Astrocyte (in vitro differentiated cells and primary cell): ENCODE data around the gene SMIM33. TPM values are rescaled to one million over a fixed set of nuclear protein-coding genes. Genes with fewer than 3 reads are reported as not detected.

Source experiments
- DNase-seq: peaks from one replicate; pipeline ENCODE4 v3.0.0-alpha.2; 2010; ENCODE audit warnings: low read depth
- FAIRE-seq: peaks from 2 replicates; lab custom pipeline; 2011; peaks lifted over from hg19 to GRCh38; lab: Jason Lieb, UNC
- H2AFZ ChIP-seq: 2 replicates; pipeline ENCODE4 v1.6.0; 2012; ENCODE audit warnings: low read depth, low read length, inconsistent platforms
- H3K27ac ChIP-seq: 2 replicates; pipeline ENCODE4 v1.5.1; 2011; ENCODE audit warnings: low read depth, low read length, inconsistent platforms
- H3K27me3 ChIP-seq: 2 replicates; pipeline ENCODE4 v1.6.0; 2011; ENCODE audit warnings: low read length, inconsistent platforms; ENCODE audit not compliant: insufficient read depth
- H3K36me3 ChIP-seq: 2 replicates; pipeline ENCODE4 v1.5.1; 2011; ENCODE audit warnings: low read length, inconsistent platforms; ENCODE audit not compliant: insufficient read depth
- H3K4me1 ChIP-seq: 2 replicates; pipeline ENCODE4 v1.5.1; 2011; ENCODE audit warnings: low read length, inconsistent platforms; ENCODE audit not compliant: insufficient read depth
- H3K4me2 ChIP-seq: 2 replicates; pipeline ENCODE4 v1.6.0; 2012; ENCODE audit warnings: low read length, inconsistent platforms
- H3K4me3 ChIP-seq: 2 replicates; pipeline ENCODE4 v1.5.1; 2011; ENCODE audit warnings: low read depth, mild to moderate bottlenecking, low read length, inconsistent platforms; ENCODE audit not compliant: insufficient read depth
- H3K79me2 ChIP-seq: 2 replicates; pipeline ENCODE4 v1.6.0; 2012; ENCODE audit warnings: mild to moderate bottlenecking, low read length, inconsistent platforms; ENCODE audit not compliant: insufficient read depth
- H3K9ac ChIP-seq: 2 replicates; pipeline ENCODE4 v1.6.0; 2012; ENCODE audit warnings: mild to moderate bottlenecking, low read length, inconsistent platforms
- H3K9me3 ChIP-seq: 2 replicates; pipeline ENCODE4 v1.5.1; 2012; ENCODE audit warnings: low read depth, mild to moderate bottlenecking, low read length, inconsistent platforms; ENCODE audit not compliant: insufficient read depth
- H4K20me1 ChIP-seq: 2 replicates; pipeline ENCODE4 v1.6.0; 2012; ENCODE audit warnings: low read length, inconsistent platforms; ENCODE audit not compliant: insufficient read depth
- H3K27ac Mint-ChIP-seq: one replicate; pipeline ENCODE4 v1.8.0; 2021; ENCODE audit warnings: mild to moderate bottlenecking, mixed read lengths; ENCODE audit not compliant: unreplicated experiment
- H3K27me3 Mint-ChIP-seq: one replicate; pipeline ENCODE4 v1.8.0; 2021; ENCODE audit warnings: low read depth, mixed read lengths; ENCODE audit not compliant: unreplicated experiment
- H3K36me3 Mint-ChIP-seq: one replicate; pipeline ENCODE4 v1.8.0; 2021; ENCODE audit warnings: low read depth, mixed read lengths; ENCODE audit not compliant: unreplicated experiment
- H3K4me1 Mint-ChIP-seq: one replicate; pipeline ENCODE4 v1.8.0; 2021; ENCODE audit warnings: low read depth, mixed read lengths; ENCODE audit not compliant: unreplicated experiment
- H3K4me3 Mint-ChIP-seq: one replicate; pipeline ENCODE4 v1.8.0; 2021; ENCODE audit warnings: mild to moderate bottlenecking, moderate library complexity, mixed read lengths; ENCODE audit not compliant: unreplicated experiment
- H3K9me3 Mint-ChIP-seq: one replicate; pipeline ENCODE4 v1.8.0; 2021; ENCODE audit warnings: mild to moderate bottlenecking, mixed read lengths; ENCODE audit not compliant: unreplicated experiment
- EZH2 ChIP-seq: IDR thresholded peaks from 2 replicates; pipeline ENCODE4 v1.6.1; 2012; ENCODE audit warnings: mild to moderate bottlenecking, low read length, inconsistent platforms; ENCODE audit not compliant: insufficient read depth
- total RNA-seq: library from RNA; stranded (reverse); gene quantifications from 2 replicates; pipeline ENCODE4 v1.2.1, GENCODE V29; 2021
- TF ChIP-seq, protein P1 (sequence below): IDR thresholded peaks from 2 replicates; pipeline ENCODE4 v1.5.1; 2011; ENCODE audit warnings: low read depth, mild to moderate bottlenecking, inconsistent platforms, low read length, moderate library complexity; ENCODE audit not compliant: insufficient read depth

SMIM33 gene
- total RNA-seq, 1 donor from 2014 or later, result not detected

DNA sequence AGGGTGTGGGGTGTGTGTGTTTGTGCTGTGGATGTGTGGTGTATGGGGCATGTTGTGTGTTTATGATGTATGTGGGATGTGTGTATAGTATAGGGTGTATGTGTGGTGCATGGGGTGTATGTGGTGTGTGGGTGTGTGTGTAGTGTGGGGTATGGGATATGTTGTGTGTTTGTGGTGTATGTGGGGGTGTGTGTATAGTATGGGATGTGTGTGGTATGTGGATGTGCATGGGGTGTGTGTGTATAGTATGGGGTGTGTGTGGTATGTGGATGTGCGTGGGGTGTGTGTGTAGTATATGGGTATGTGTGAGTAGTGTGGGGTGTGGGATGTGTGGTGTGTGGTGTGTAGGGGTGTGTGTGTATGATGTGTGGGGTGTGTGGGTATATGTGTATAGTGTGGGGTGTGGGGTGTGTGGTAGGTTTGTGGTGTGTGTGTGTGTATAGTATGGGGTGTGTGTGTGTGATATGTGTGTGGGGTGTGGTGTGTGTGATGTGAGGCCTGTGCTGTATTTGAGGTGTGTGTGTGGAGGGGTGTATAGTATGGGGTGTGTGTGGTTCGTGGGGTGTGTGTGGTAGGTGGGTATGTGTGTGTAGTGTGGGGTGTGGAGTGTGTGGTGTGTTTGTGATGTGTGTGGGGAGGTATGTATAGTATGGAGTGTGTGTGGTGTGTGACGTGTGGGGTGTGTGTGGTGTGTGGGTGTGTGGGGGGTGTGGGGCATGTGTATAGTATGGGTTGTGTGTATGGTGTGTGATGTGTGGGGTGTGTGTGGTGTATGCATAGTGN, 18.7 kb upstream of the SMIM33 start:
- DNase-seq (no peak), FAIRE-seq (no peak)

DNA sequence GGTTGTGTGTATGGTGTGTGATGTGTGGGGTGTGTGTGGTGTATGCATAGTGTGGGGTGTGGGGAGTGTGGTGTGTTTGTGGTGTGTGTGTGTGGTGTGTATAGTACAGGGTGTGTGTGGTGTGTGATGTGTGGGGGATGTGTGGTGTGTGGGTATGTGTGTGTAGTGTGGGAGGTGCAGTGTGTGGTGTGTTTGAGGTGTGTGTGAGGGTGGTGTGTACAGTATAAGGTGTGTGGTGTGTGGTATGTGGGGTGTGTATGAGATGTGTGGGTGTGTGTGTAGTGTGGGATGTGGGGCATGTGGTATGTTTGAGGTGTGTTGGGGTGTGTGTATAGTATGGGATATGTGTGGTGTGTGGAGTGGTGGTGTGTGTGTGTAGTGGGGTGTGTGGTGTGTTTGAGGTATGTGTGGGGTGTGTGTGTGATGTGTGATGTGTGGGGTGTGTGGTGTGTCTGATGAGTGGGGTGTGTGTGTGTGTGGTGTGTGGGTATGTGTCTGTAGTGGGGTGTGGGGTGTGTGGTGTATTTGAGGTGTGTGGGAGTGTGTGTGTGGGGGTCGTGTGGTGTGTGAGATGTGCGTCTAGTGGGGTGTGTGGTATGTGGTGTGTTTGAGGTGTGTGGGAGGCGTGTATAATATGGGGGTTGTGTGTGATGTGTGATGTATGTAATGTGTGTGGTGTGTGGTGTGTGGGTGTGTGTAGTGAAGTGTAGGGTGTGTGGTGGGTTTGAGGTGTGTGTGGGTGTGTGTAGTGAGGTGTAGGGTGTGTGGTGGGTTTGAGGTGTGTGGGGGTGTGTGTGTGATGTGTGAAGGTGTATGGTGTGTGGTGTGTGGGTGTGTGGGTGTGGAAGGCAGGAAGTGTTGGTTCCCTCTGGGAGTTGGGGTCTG, 16.9 kb upstream of the SMIM33 start:
- peaks cover 5% of the 10 kb centered on the region for H3K36me3 ChIP-seq
- no peak overlapping the region for H3K4me3 ChIP-seq
- no peak overlapping the region for H3K4me2 ChIP-seq
- Mint-ChIP-seq H3K9me3 (no peaks in the 10 kb centered on the region), H3K27me3 (peaks cover 9% of the 10 kb centered on the region), H3K4me3 (no peak overlapping the region), H3K27ac (no peak overlapping the region), H3K36me3 (no peaks in the 10 kb centered on the region), H3K4me1 (peaks cover 2% of the 10 kb centered on the region)
- H3K27ac ChIP-seq, result no peak overlapping the region
- FAIRE-seq (no peak), DNase-seq (no peak)
- no peaks in the 10 kb centered on the region for H4K20me1 ChIP-seq
- H3K27me3 ChIP-seq, result no peaks in the 10 kb centered on the region
- H3K9ac ChIP-seq, result no peak overlapping the region
- H3K4me1 ChIP-seq, result peaks cover 13% of the 10 kb centered on the region
- H3K79me2 ChIP-seq, result no peaks in the 10 kb centered on the region
- no peak for TF ChIP-seq EZH2
- TF ChIP-seq, protein P1, sequence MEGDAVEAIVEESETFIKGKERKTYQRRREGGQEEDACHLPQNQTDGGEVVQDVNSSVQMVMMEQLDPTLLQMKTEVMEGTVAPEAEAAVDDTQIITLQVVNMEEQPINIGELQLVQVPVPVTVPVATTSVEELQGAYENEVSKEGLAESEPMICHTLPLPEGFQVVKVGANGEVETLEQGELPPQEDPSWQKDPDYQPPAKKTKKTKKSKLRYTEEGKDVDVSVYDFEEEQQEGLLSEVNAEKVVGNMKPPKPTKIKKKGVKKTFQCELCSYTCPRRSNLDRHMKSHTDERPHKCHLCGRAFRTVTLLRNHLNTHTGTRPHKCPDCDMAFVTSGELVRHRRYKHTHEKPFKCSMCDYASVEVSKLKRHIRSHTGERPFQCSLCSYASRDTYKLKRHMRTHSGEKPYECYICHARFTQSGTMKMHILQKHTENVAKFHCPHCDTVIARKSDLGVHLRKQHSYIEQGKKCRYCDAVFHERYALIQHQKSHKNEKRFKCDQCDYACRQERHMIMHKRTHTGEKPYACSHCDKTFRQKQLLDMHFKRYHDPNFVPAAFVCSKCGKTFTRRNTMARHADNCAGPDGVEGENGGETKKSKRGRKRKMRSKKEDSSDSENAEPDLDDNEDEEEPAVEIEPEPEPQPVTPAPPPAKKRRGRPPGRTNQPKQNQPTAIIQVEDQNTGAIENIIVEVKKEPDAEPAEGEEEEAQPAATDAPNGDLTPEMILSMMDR, result no peak
- no peak overlapping the region for H2AFZ ChIP-seq
- no peaks in the 10 kb centered on the region for H3K9me3 ChIP-seq

More for the DNA sequence above, 18.7 kb upstream of the SMIM33 start:
- Mint-ChIP-seq H3K27ac (no peak overlapping the region), H3K36me3 (no peaks in the 10 kb centered on the region), H3K4me1 (peaks cover 4% of the 10 kb centered on the region), H3K9me3 (no peaks in the 10 kb centered on the region), H3K4me3 (no peak overlapping the region), H3K27me3 (peaks cover 11% of the 10 kb centered on the region)
- H3K9ac ChIP-seq, result no peak overlapping the region
- no peaks in the 10 kb centered on the region for H4K20me1 ChIP-seq
- no peaks in the 10 kb centered on the region for H3K27me3 ChIP-seq
- H3K9me3 ChIP-seq, result no peaks in the 10 kb centered on the region
- peaks cover 5% of the 10 kb centered on the region for H3K36me3 ChIP-seq
- H2AFZ ChIP-seq, result no peak overlapping the region
- TF ChIP-seq EZH2, result no peak
- TF ChIP-seq, protein P1, result no peak
- no peaks in the 10 kb centered on the region for H3K79me2 ChIP-seq
- H3K4me3 ChIP-seq, result no peak overlapping the region
- H3K4me1 ChIP-seq, result no peaks in the 10 kb centered on the region
- H3K4me2 ChIP-seq, result no peak overlapping the region
- no peak overlapping the region for H3K27ac ChIP-seq
